Tibial nerve (tissue), 4 donors: Measurements from ENCODE around the gene ORMDL3. TPM values are rescaled to one million over a fixed set of nuclear protein-coding genes. Genes with fewer than 3 reads are reported as not detected.

Experiments used
- DNase-seq, 2 donors: peaks; one replicate each; pipeline ENCODE4 v3.0.0-alpha.2; 2019; ENCODE audit warnings: low spot score in 2 of 2
- H3K27ac ChIP-seq, 4 donors: fragments of 200-600 bp; sonication (generic) in 3 of 4; one replicate each; pipeline ENCODE4 v1.5.1; 2017 to 2019; ENCODE audit warnings: mild to moderate bottlenecking in 1 of 4
- H3K27me3 ChIP-seq, 2 donors: fragments of 200-600 bp; sonication (generic) in 1 of 2; one replicate each; pipeline versions ENCODE4 v1.5.1 to v1.6.0; 2017 to 2019
- H3K36me3 ChIP-seq, 3 donors: fragments of 200-600 bp; sonication (generic); one replicate each; pipeline ENCODE4 v1.5.1; 2018 to 2019
- H3K4me1 ChIP-seq, 4 donors: fragments of 200-600 bp; sonication (generic) in 3 of 4; one replicate each; pipeline ENCODE4 v1.5.1; 2017 to 2019
- H3K4me3 ChIP-seq, 4 donors: fragments of 200-600 bp; sonication (generic) in 3 of 4; one replicate each; pipeline ENCODE4 v1.5.1; 2017 to 2019; ENCODE audit warnings: mild to moderate bottlenecking in 1 of 4, moderate library complexity in 1 of 4
- H3K9me3 ChIP-seq, 4 donors: fragments of 200-600 bp; sonication (generic) in 3 of 4; one replicate each; pipeline ENCODE4 v1.5.1; 2017 to 2019
- CTCF ChIP-seq, 5 experiments: fragments of 200-600 bp in 3 of 5; fragments of 450-650 bp in 2 of 5; sonication (generic) in 3 of 5; IDR thresholded peaks; one replicate each; pipeline ENCODE4 v1.5.1; 2016 to 2019; ENCODE audit warnings: antibody characterized with exemption in 5 of 5, mild to moderate bottlenecking in 3 of 5, moderate library complexity in 2 of 5
- EP300 ChIP-seq, 2 donors: sonication (generic); formaldehyde crosslinking; IDR thresholded peaks; one replicate each; pipeline ENCODE4 v1.6.1; 2017; ENCODE audit warnings: antibody characterized with exemption in 2 of 2, mild to moderate bottlenecking in 1 of 2
- POLR2A ChIP-seq, 2 donors: fragments of 450-650 bp; IDR thresholded peaks; one replicate each; pipeline ENCODE4 v1.6.1; 2017; ENCODE audit warnings: antibody characterized with exemption in 2 of 2, mild to moderate bottlenecking in 2 of 2, moderate library complexity in 2 of 2
- WGBS, 2 donors: methylation state at CpG; one replicate each; pipeline ENCODE4 v1.1.5; 2018; 5-methylcytosine and 5-hydroxymethylcytosine counted together
- total RNA-seq, 4 donors: library from RNA; depleted of rRNA; stranded (reverse); fragments of >200 nt; gene quantifications; one replicate each; pipeline ENCODE4 v1.1.0, GENCODE V29; 2016

ORMDL3 gene
- total RNA-seq, 4 donors from 2014 or later = 45.7 to 88.2 (median 72.3) TPM

GRCh38 chr17:39972271-39972670 lies 44.9 kb upstream of the ORMDL3 start:
- DNase-seq = no peak
- H3K27ac ChIP-seq = peak overlapping the region in 1 of 4 donors; percentile 64
- no peak overlapping the region for H3K4me3 ChIP-seq
- H3K4me1 ChIP-seq = no peaks in the 10 kb centered on the region
- H3K27me3 ChIP-seq = peaks cover 0 to 6% of the 10 kb centered on the region in 2 donors
- WGBS, 2 donors = 18 to 21% methylated on average over 3 of the region's 3 CpGs
- no peaks in the 10 kb centered on the region for H3K9me3 ChIP-seq
- no peaks in the 10 kb centered on the region for H3K36me3 ChIP-seq
- TF ChIP-seq POLR2A (IDR thresholded peaks at IDR 0.05) (no peak), EP300 (IDR thresholded peaks at IDR 0.05) (peak in 1 of 2 donors; percentile 18)

GRCh38 chr17:39971076-39971603 lies 43.7 kb upstream of the ORMDL3 start:
- Histone ChIP-seq H3K36me3 (no peaks in the 10 kb centered on the region), H3K27ac (no peak overlapping the region), H3K4me1 (no peaks in the 10 kb centered on the region), H3K9me3 (no peaks in the 10 kb centered on the region), H3K27me3 (peaks cover 0 to 6% of the 10 kb centered on the region in 2 donors), H3K4me3 (no peak overlapping the region)
- DNase-seq = no peak
- 74 to 83% methylated on average over 4 of the region's 4 CpGs for WGBS, 2 donors
- TF ChIP-seq CTCF (IDR thresholded peaks at IDR 0.05) = no peak
- TF ChIP-seq EP300 (IDR thresholded peaks at IDR 0.05) = no peak
- no peak for TF ChIP-seq POLR2A (IDR thresholded peaks at IDR 0.05)

- H3K4me1 ChIP-seq = no peaks in the 10 kb centered on the region
- H3K27ac ChIP-seq = no peak overlapping the region
- H3K36me3 ChIP-seq = no peaks in the 10 kb centered on the region
- no peaks in the 10 kb centered on the region for H3K27me3 ChIP-seq
- TF ChIP-seq CTCF (IDR thresholded peaks at IDR 0.05) (no peak), POLR2A (IDR thresholded peaks at IDR 0.05) (no peak), EP300 (IDR thresholded peaks at IDR 0.05) (no peak)
- H3K9me3 ChIP-seq = no peaks in the 10 kb centered on the region
- 52 to 63% methylated on average over 7 of the region's 7 CpGs for WGBS, 2 donors
- no peak overlapping the region for H3K4me3 ChIP-seq
- no peak for DNase-seq
Observed at GRCh38 chr17:39970157-39970692, 42.8 kb upstream of the ORMDL3 start.

GRCh38 chr17:39969375-39969774 lies 42.0 kb upstream of the ORMDL3 start:
- Histone ChIP-seq H3K27me3 (no peaks in the 10 kb centered on the region), H3K9me3 (no peaks in the 10 kb centered on the region), H3K4me1 (no peaks in the 10 kb centered on the region), H3K4me3 (no peak overlapping the region), H3K36me3 (no peaks in the 10 kb centered on the region), H3K27ac (no peak overlapping the region)
- no peak for DNase-seq
- 73 to 80% methylated on average over 6 of the region's 6 CpGs for WGBS, 2 donors
- no peak for TF ChIP-seq CTCF (IDR thresholded peaks at IDR 0.05)
- TF ChIP-seq EP300 (IDR thresholded peaks at IDR 0.05) = no peak
- TF ChIP-seq POLR2A (IDR thresholded peaks at IDR 0.05) = no peak

- no peaks in the 10 kb centered on the region for H3K4me1 ChIP-seq
- H3K27me3 ChIP-seq = no peaks in the 10 kb centered on the region
- no peaks in the 10 kb centered on the region for H3K9me3 ChIP-seq
- DNase-seq = no peak
- no peaks in the 10 kb centered on the region for H3K36me3 ChIP-seq
- TF ChIP-seq EP300 (IDR thresholded peaks at IDR 0.05) (no peak), POLR2A (IDR thresholded peaks at IDR 0.05) (no peak), CTCF (IDR thresholded peaks at IDR 0.05) (no peak)
- 74 to 90% methylated on average over 2 of the region's 2 CpGs for WGBS, 2 donors
- H3K4me3 ChIP-seq = no peak overlapping the region
- no peak overlapping the region for H3K27ac ChIP-seq
Observed at GRCh38 chr17:39968761-39969160, 41.4 kb upstream of the ORMDL3 start.
